ENCODE results near the gene DAGLA.
A peak's percentile ranks its signal among the peaks of the same experiment; 100 is the strongest.

Gene DAGLA

GRCh38 chr11:61691380-61692156, 11.4 kb downstream of the DAGLA start:
- DNase-seq (ENCODE audit: low spot score) = no peak

- no peak for DNase-seq (ENCODE audit: low spot score)
Observed at GRCh38 chr11:61693922-61694601, 13.9 kb downstream of the DAGLA start.

- no peak for DNase-seq (ENCODE audit: low spot score)
Observed at GRCh38 chr11:61694602-61694939, 14.4 kb downstream of the DAGLA start.

- no peak for DNase-seq (ENCODE audit: low spot score)
Observed at GRCh38 chr11:61694946-61695706, 14.9 kb downstream of the DAGLA start.

- peak; percentile 89 for DNase-seq (ENCODE audit: low spot score)
Observed at GRCh38 chr11:61695917-61696316, 15.7 kb downstream of the DAGLA start.

GRCh38 chr11:61696602-61697001, 16.4 kb downstream of the DAGLA start:
- DNase-seq (ENCODE audit: low spot score) = no peak

- DNase-seq (ENCODE audit: low spot score) = no peak
Observed at GRCh38 chr11:61697078-61697502, 16.9 kb downstream of the DAGLA start.

GRCh38 chr11:61697764-61698163, 17.6 kb downstream of the DAGLA start:
- DNase-seq (ENCODE audit: low spot score) = no peak

- DNase-seq (ENCODE audit: low spot score) = no peak
Observed at GRCh38 chr11:61698173-61698948, 18.2 kb downstream of the DAGLA start.

- DNase-seq (ENCODE audit: low spot score) = no peak
Observed at GRCh38 chr11:61699737-61700160, 19.6 kb downstream of the DAGLA start.

- peak; percentile 38 for DNase-seq (ENCODE audit: low spot score)
Observed at GRCh38 chr11:61700212-61700611, 20.0 kb downstream of the DAGLA start.

GRCh38 chr11:61700720-61701119, 20.5 kb downstream of the DAGLA start:
- DNase-seq (ENCODE audit: low spot score) = no peak

- no peak for DNase-seq (ENCODE audit: low spot score)
Observed at GRCh38 chr11:61701242-61701886, 21.2 kb downstream of the DAGLA start.

GRCh38 chr11:61702701-61703312, 22.6 kb downstream of the DAGLA start:
- no peak for DNase-seq (ENCODE audit: low spot score)

- DNase-seq (ENCODE audit: low spot score) = no peak
Observed at GRCh38 chr11:61704838-61705237, 24.6 kb downstream of the DAGLA start.

GRCh38 chr11:61706452-61707400, 26.5 kb downstream of the DAGLA start:
- no peak for DNase-seq (ENCODE audit: low spot score)

- no peak for DNase-seq (ENCODE audit: low spot score)
Observed at GRCh38 chr11:61707574-61707973, 27.4 kb downstream of the DAGLA start.

GRCh38 chr11:61709110-61709509, 28.9 kb downstream of the DAGLA start:
- no peak for DNase-seq (ENCODE audit: low spot score)

GRCh38 chr11:61709572-61709971, 29.4 kb downstream of the DAGLA start:
- DNase-seq (ENCODE audit: low spot score) = no peak

GRCh38 chr11:61710019-61710418, 29.8 kb downstream of the DAGLA start:
- DNase-seq (ENCODE audit: low spot score) = no peak
